HTR-8/SVneo (cell line): ENCODE measurements around the gene UNC45A.
A peak's percentile ranks its signal among the peaks of the same experiment; 100 is the strongest.

ENCODE experiments used
- DNase-seq: peaks from one replicate; pipeline ENCODE4 v3.0.0; 2011; ENCODE audit warnings: low spot score, mixed read lengths; ENCODE audit not compliant: insufficient read length
- FAIRE-seq: peaks from 2 replicates; lab custom pipeline; 2011; peaks lifted over from hg19 to GRCh38; lab: Jason Lieb, UNC

UNC45A gene

GRCh38 chr15:90934256-90934948 lies 683 bp upstream of the UNC45A start:
- FAIRE-seq (no peak), DNase-seq (peak; percentile 90)

DNA sequence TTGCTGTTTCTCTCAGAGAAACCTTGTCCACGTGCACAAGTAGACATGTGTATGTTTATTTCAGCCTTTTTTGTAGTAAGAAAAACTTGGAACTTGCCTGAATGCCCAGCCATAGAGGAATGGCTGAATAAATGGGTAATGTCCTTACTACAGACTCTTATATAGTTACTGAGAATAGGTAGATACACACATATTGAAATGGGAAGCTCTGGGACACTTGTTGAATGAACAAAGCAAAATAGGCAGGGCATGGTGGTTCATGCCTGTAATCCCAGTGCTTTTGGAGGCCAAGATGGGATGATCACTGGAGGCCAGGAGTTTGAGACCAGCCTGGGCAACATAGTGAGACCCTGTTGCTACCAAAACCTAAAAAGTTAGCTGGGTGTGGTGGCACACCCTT lies 1.7 kb downstream of the UNC45A start:
- FAIRE-seq (no peak), DNase-seq (no peak)

DNA sequence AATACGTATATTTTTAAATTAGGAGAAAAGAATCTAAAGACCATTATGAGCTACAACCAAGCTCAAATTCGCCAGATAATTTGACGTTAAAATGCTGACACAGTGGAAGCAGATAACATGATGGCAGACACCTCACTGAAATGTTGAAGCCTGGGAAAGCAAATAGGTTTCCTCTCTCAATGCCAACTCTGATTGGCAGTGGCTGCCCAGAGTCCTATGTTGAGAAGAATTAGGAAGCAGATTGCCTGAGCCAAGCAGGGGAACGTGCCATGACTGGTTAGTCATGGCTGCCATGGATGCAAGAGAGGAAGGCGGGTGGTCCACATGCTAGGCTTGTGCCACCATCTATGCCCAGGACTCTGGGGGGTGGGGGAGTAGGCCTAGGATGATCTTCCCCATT lies 3.2 kb downstream of the UNC45A start:
- DNase-seq (no peak), FAIRE-seq (no peak)

- DNase-seq (no peak), FAIRE-seq (no peak)
Measured at GRCh38 chr15:90939756-90940155, 4.7 kb downstream of the UNC45A start.

GRCh38 chr15:90941038-90941437 lies 6.0 kb downstream of the UNC45A start:
- DNase-seq (no peak), FAIRE-seq (no peak)

GRCh38 chr15:90942354-90943120 lies 7.5 kb downstream of the UNC45A start:
- no peak for FAIRE-seq
- no peak for DNase-seq

GRCh38 chr15:90945091-90945490 lies 10.0 kb downstream of the UNC45A start:
- FAIRE-seq (no peak), DNase-seq (no peak)

- no peak for FAIRE-seq
Measured at GRCh38 chr15:90946538-90946937, 11.5 kb downstream of the UNC45A start.

DNA sequence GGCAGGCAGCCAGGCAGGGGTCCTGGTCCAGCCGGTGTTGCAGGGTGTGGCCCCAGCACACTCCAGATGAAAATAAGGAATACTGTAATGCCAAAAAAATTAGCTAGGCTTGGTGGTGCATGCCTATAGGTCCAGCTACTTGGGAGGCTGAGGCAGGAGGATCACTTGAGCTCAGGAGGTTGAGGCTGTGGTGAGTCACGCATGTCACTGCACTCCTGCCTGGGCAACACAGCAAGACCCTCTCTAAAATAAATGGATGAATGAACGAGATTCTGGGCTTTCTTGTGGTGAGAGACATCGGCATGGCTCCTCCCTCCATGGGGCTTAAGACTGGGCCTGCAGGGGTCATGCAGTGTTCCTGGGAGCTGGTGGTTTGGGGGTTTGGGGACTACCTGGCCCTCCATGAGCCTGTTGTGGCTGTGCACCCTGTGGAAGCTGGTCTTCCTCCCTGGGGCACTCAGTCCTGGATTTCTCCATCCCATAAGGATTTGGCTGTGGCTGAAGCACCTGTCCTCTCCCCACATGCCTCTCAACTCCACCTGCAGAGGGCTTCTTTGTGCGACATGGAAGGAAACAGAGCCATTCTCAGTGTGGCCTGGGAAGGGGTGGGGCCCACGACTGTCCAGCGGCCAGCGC lies 12.0 kb downstream of the UNC45A start:
- DNase-seq = no peak
- no peak for FAIRE-seq

More at GRCh38 chr15:90946538-90946937, 11.5 kb downstream of the UNC45A start:
- DNase-seq = no peak

GRCh38 chr15:90947577-90948357 lies 12.7 kb downstream of the UNC45A start:
- DNase-seq (no peak), FAIRE-seq (no peak)

DNA sequence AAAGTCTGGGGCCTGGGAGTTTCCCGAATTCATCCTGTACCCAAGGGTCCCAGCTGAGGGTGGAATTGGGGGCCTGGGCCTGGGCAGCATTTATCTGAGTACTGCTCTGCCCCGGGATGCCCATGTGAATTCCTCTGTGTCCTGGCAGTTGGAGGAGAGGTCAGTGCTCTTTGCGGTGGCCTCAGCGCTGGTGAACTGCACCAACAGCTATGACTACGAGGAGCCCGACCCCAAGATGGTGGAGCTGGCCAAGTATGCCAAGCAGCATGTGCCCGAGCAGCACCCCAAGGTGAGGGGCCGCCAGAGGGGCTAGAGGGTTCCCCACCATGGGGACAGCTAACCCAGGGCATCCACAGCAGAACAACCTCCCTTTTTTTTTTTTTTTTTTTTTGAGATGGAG lies 13.4 kb downstream of the UNC45A start:
- DNase-seq = no peak
- FAIRE-seq = no peak

GRCh38 chr15:90949979-90950675 lies 15.0 kb downstream of the UNC45A start:
- DNase-seq = no peak
- no peak for FAIRE-seq

DNA sequence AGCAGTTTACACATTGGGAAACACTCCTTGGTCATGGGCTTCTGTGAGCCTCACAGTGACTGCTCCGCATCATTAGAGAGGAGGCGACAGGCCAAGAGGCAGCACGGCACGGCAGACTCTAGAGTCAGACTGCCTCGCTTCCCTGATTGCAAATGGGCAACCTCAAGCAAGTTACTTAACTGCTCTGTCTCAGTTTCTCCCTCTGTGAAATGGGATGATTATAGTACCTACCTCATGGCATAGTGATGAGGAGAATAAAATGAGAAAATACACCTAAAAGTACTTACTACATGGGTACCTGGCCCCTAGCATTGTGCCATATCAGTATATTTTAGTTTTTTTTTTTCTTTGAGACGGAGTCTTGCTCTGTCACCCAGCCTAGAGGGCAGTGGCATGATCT lies 15.6 kb downstream of the UNC45A start:
- no peak for FAIRE-seq
- no peak for DNase-seq

DNA sequence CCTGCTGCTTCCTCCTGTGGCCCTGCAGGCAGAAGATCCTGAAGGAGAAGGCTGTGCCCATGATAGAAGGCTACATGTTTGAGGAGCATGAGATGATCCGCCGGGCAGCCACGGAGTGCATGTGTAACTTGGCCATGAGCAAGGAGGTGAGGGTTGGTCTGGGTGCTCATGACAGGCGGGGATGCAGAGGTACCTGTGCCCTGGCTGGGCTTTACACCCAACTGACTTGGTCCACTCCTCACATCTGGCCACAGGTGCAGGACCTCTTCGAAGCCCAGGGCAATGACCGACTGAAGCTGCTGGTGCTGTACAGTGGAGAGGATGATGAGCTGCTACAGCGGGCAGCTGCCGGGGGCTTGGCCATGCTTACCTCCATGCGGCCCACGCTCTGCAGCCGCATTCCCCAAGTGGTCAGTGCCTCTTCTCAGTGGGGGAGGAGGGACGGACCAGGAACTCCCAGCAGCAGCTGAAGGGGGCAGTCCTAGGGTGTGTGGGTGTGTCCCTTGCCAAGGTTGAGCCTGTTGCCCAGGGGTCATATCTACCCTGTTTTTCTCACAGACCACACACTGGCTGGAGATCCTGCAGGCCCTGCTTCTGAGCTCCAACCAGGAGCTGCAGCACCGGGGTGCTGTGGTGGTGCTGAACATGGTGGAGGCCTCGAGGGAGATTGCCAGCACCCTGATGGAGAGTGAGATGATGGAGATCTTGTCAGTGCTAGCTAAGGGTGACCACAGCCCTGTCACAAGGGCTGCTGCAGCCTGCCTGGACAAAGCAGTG lies 18.0 kb downstream of the UNC45A start:
- no peak for DNase-seq
- no peak for FAIRE-seq

GRCh38 chr15:90953947-90954711 lies 19.0 kb downstream of the UNC45A start:
- DNase-seq (no peak), FAIRE-seq (no peak)

GRCh38 chr15:90954712-90955623 lies 19.9 kb downstream of the UNC45A start, which contains the start of gene RCCD1:
RCCD1 (plus strand) TSS chr15:90954884; CDS start chr15:90956735, 1,851 bp downstream.
- no peak for FAIRE-seq
- no peak for DNase-seq

- FAIRE-seq (no peak), DNase-seq (no peak)
Measured at GRCh38 chr15:90955624-90956273, 20.7 kb downstream of the UNC45A start.
